HUES6 (cell line): ENCODE measurements around the gene ACYP2.
"Not testable (repeated sequence)": the region's sequence is repeated elsewhere in the genome, so short reads cannot be mapped to it uniquely, and the experiment has no call there.

Experiments used
- H3K27ac ChIP-seq: 2 replicates; pipeline ENCODE4 v1.7.0; 2013; ENCODE audit warnings: low read depth, mild to moderate bottlenecking, low read length, inconsistent platforms
- H3K27me3 ChIP-seq: 2 replicates; pipeline ENCODE4 v1.6.1; 2013; ENCODE audit warnings: low read length; ENCODE audit not compliant: control insufficient read depth, insufficient read depth
- H3K36me3 ChIP-seq: 2 replicates; pipeline ENCODE4 v1.6.1; 2013; ENCODE audit warnings: low read length; ENCODE audit not compliant: control insufficient read depth, insufficient read depth
- H3K4me1 ChIP-seq: 2 replicates; pipeline ENCODE4 v1.6.1; 2013; ENCODE audit warnings: low read length; ENCODE audit not compliant: control insufficient read depth, insufficient read depth
- H3K4me3 ChIP-seq: 2 replicates; pipeline ENCODE4 v1.5.1; 2013; ENCODE audit warnings: low read depth, low read length
- H3K9ac ChIP-seq: one replicate; pipeline ENCODE4 v1.6.1; 2013; ENCODE audit warnings: mild to moderate bottlenecking, low read length
- H3K9me3 ChIP-seq: 2 replicates; pipeline ENCODE4 v1.6.1; 2013; ENCODE audit warnings: low read depth, low read length; ENCODE audit not compliant: control insufficient read depth, insufficient read depth

ACYP2 gene

GRCh38 chr2:54083021-54083420 lies 32.4 kb upstream of the ACYP2 start:
- Histone ChIP-seq H3K9me3 (no peaks in the 10 kb centered on the region), H3K27ac (no peak overlapping the region), H3K4me1 (peaks cover 3% of the 10 kb centered on the region; the same call in 1 of the 2 replicates), H3K27me3 (no peaks in the 10 kb centered on the region), H3K9ac (no peak overlapping the region), H3K36me3 (no peaks in the 10 kb centered on the region), H3K4me3 (no peak overlapping the region)

GRCh38 chr2:54083445-54083844 lies 32.0 kb upstream of the ACYP2 start:
- no peak overlapping the region for H3K9ac ChIP-seq
- no peak overlapping the region for H3K27ac ChIP-seq
- no peaks in the 10 kb centered on the region for H3K36me3 ChIP-seq
- H3K4me1 ChIP-seq, result peaks cover 6% of the 10 kb centered on the region; the same call in 1 of the 2 replicates
- no peaks in the 10 kb centered on the region for H3K27me3 ChIP-seq
- no peak overlapping the region for H3K4me3 ChIP-seq
- H3K9me3 ChIP-seq, result no peaks in the 10 kb centered on the region

- Histone ChIP-seq H3K36me3 (no peaks in the 10 kb centered on the region), H3K9ac (no peak overlapping the region), H3K4me1 (peaks cover 8% of the 10 kb centered on the region; the same call in 1 of the 2 replicates), H3K4me3 (no peak overlapping the region), H3K27me3 (no peaks in the 10 kb centered on the region), H3K27ac (no peak overlapping the region), H3K9me3 (no peaks in the 10 kb centered on the region)
Observed at GRCh38 chr2:54084600-54084999, 30.8 kb upstream of the ACYP2 start.

DNA sequence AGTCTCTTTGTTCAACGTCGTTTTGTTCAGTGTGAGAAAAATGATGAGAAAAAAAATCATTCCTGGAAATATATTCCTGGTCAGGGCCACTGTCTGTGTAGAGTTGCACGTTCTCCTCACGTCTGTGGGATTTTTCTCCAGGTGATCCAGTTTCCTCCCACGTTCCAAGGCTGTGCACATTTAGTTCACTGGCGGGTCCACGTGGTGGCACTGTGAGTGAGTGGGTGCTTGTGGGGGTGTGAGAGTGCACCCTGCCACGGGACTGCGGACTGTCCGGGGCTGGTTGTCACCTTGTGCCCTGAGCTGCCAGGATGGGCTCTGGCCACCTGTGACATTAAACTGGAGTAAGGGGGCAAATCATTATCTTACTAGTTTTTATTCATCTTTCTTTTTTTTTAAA lies 30.3 kb upstream of the ACYP2 start:
- H3K4me1 ChIP-seq, result peaks cover 8% of the 10 kb centered on the region; the same call in 1 of the 2 replicates
- H3K4me3 ChIP-seq, result no peak overlapping the region
- no peaks in the 10 kb centered on the region for H3K9me3 ChIP-seq
- H3K27ac ChIP-seq, result no peak overlapping the region
- no peaks in the 10 kb centered on the region for H3K36me3 ChIP-seq
- no peak overlapping the region for H3K9ac ChIP-seq
- H3K27me3 ChIP-seq, result no peaks in the 10 kb centered on the region

DNA sequence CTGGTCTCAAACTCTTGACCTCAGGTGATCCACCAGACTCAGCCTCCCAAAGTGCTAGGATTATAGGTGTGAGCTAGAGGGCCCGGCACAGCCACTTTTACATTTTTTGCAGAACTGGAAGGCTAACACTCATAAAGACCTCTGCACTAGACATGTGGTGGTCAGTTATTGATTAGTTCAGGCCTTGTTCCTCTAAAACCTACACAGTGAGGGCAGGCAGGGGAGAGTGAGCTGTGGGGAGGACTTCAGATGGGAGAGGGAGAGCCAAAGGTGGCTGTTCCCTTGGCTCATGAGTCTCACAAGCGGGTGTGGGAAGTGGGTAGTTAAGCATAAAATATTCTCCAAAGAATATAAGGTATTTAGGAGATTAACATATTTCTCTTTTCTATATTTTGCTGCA lies 29.3 kb upstream of the ACYP2 start:
- Histone ChIP-seq H3K9ac (no peak overlapping the region), H3K27me3 (no peaks in the 10 kb centered on the region), H3K4me1 (peaks cover 8% of the 10 kb centered on the region; the same call in 1 of the 2 replicates), H3K9me3 (no peaks in the 10 kb centered on the region), H3K27ac (no peak overlapping the region), H3K36me3 (no peaks in the 10 kb centered on the region), H3K4me3 (no peak overlapping the region)

GRCh38 chr2:54088191-54088634 lies 27.2 kb upstream of the ACYP2 start:
- no peaks in the 10 kb centered on the region for H3K36me3 ChIP-seq
- peaks cover 14% of the 10 kb centered on the region for H3K4me1 ChIP-seq
- H3K27ac ChIP-seq, result no peak overlapping the region
- H3K4me3 ChIP-seq, result no peak overlapping the region
- H3K9me3 ChIP-seq, result no peaks in the 10 kb centered on the region
- H3K27me3 ChIP-seq, result no peaks in the 10 kb centered on the region
- no peak overlapping the region for H3K9ac ChIP-seq

GRCh38 chr2:54088719-54089118 lies 26.7 kb upstream of the ACYP2 start:
- H3K27ac ChIP-seq, result no peak overlapping the region
- H3K9ac ChIP-seq, result no peak overlapping the region
- H3K27me3 ChIP-seq, result no peaks in the 10 kb centered on the region
- no peaks in the 10 kb centered on the region for H3K36me3 ChIP-seq
- no peak overlapping the region for H3K4me3 ChIP-seq
- H3K9me3 ChIP-seq, result no peaks in the 10 kb centered on the region
- peaks cover 14% of the 10 kb centered on the region for H3K4me1 ChIP-seq

DNA sequence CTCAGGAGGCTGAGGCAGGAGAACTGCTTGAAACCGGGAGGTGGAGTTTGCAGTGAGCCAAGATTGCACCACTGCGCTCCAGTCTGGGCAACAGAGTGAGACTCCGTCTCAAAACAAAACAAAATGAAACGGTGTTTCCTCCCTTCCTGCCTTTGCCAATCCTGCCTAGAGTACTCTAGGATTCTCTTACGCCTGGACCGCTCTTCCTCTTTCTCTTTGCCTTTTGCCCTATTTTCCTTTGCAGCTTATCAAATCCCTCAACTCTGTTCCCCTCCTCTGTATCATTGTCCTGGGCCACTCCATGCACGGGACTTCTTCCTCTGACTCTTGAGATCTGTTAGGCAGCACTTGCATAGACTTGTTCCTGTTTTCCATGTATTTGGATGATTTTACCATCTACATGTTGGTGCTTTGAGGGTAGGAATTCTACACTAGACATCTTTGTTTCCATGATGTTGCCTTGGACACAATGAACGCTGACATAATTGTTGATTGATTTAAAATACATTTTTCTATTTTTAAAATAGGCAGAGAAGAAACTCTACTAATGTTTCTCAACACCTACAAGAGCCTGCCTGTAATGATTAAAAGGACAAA lies 24.8 kb upstream of the ACYP2 start:
- H3K4me3 ChIP-seq, result no peak overlapping the region
- no peak overlapping the region for H3K27ac ChIP-seq
- no peaks in the 10 kb centered on the region for H3K9me3 ChIP-seq
- H3K27me3 ChIP-seq, result no peaks in the 10 kb centered on the region
- peaks cover 14% of the 10 kb centered on the region for H3K4me1 ChIP-seq
- no peaks in the 10 kb centered on the region for H3K36me3 ChIP-seq
- H3K9ac ChIP-seq, result no peak overlapping the region

DNA sequence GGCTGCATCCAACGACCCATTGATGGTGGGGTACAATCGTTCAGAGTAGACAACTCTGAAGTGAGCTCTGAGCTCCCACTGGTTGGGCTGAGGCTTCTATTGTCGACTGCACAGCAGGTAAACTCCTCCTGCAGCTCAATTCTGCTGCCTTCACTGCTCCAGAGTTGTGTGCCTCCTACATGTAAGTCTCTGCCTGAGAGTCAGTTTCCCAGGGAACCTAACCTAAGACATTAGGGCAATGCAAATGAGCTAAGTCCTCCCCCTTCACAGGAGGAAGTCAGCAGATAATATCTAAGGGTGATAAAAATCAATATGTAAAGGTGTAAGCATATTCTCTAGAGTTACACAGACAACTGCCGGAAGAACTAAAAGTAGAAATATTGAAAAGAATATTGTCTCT lies 22.5 kb upstream of the ACYP2 start:
- Histone ChIP-seq H3K4me1 (peaks cover 11% of the 10 kb centered on the region), H3K9me3 (peaks cover 8% of the 10 kb centered on the region), H3K4me3 (no peak overlapping the region), H3K36me3 (no peaks in the 10 kb centered on the region), H3K27me3 (no peaks in the 10 kb centered on the region), H3K9ac (no peak overlapping the region), H3K27ac (no peak overlapping the region)

DNA sequence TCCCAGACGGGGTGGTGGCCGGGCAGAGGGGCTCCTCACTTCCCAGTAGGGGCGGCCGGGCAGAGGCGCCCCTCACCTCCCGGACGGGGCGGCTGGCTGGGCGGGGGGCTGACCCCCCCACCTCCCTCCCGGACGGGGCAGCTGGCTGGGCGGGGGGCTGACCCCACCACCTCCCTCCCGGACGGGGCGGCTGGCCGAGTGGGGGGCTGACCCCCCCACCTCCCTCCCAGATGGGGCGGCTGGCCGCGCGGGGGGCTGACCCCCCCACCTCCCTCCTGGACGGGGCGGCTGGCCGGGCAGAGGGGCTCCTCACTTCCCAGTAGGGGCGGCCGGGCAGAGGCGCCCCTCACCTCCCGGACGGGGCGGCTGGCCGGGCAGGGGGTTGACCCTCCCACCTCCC lies 20.0 kb upstream of the ACYP2 start:
- not testable (repeated sequence) for H3K27ac ChIP-seq, H3K4me3 ChIP-seq, H3K9me3 ChIP-seq, H3K9ac ChIP-seq, H3K36me3 ChIP-seq, H3K27me3 ChIP-seq, H3K4me1 ChIP-seq

DNA sequence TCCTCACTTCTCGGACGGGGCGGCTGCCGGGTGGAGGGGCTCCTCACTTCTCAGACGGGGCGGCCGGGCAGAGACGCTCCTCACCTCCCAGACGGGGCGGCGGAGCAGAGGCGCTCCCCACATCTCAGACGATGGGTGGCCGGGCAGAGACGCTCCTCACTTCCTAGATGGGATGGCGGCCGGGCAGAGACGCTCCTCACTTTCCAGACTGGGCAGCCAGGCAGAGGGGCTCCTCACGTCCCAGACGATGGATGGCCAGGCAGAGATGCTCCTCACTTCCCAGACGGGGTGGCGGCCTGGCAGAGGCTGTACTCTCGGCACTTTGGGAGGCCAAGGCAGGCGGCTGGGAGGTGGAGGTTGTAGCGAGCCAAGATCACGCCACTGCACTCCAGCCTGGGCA lies 19.3 kb upstream of the ACYP2 start:
- H3K27me3 ChIP-seq, H3K36me3 ChIP-seq, H3K9ac ChIP-seq, H3K27ac ChIP-seq, H3K4me1 ChIP-seq, H3K9me3 ChIP-seq, H3K4me3 ChIP-seq: not testable (repeated sequence)

- no peak overlapping the region for H3K27ac ChIP-seq
- no peak overlapping the region for H3K4me3 ChIP-seq
- no peaks in the 10 kb centered on the region for H3K36me3 ChIP-seq
Observed at GRCh38 chr2:54097124-54097523, 18.3 kb upstream of the ACYP2 start.

More at GRCh38 chr2:54097124-54097523, 18.3 kb upstream of the ACYP2 start:
- Histone ChIP-seq H3K9me3 (peaks cover 8% of the 10 kb centered on the region), H3K27me3 (no peaks in the 10 kb centered on the region), H3K4me1 (peaks cover 6% of the 10 kb centered on the region; the same call in 1 of the 2 replicates), H3K9ac (no peak overlapping the region)
